Mucosa of stomach (tissue), 1 donor: ENCODE data around the gene HLA-G.

ENCODE experiments used
- H3K27me3 ChIP-seq: one replicate; pipeline ENCODE4 v1.7.0; 2013; ENCODE audit warnings: mild to moderate bottlenecking, low read length; ENCODE audit not compliant: control insufficient read depth, insufficient read depth
- H3K36me3 ChIP-seq: one replicate; pipeline ENCODE4 v1.7.0; 2013; ENCODE audit warnings: low read length; ENCODE audit not compliant: control insufficient read depth, insufficient read depth
- H3K4me1 ChIP-seq: one replicate; pipeline ENCODE4 v1.7.0; 2013; ENCODE audit warnings: mild to moderate bottlenecking, low read length; ENCODE audit not compliant: control insufficient read depth, insufficient read depth
- H3K4me3 ChIP-seq: one replicate; pipeline ENCODE4 v1.7.0; 2013; ENCODE audit warnings: low read length
- H3K9ac ChIP-seq: one replicate; pipeline ENCODE4 v1.7.0; 2013; ENCODE audit warnings: mild to moderate bottlenecking, low read length, moderate library complexity
- H3K9me3 ChIP-seq: one replicate; pipeline ENCODE4 v1.7.0; 2013; ENCODE audit warnings: mild to moderate bottlenecking, low read length, moderate library complexity; ENCODE audit not compliant: control insufficient read depth
- donor health status: Pancreatic carcinoma.

The HLA-G gene

GRCh38 chr6:29825848-29826247 lies 1.8 kb upstream of the HLA-G start:
- no peaks in the 10 kb centered on the region for H3K9me3 ChIP-seq
- peaks cover 7% of the 10 kb centered on the region for H3K4me1 ChIP-seq
- H3K9ac ChIP-seq, result no peak overlapping the region
- no peaks in the 10 kb centered on the region for H3K36me3 ChIP-seq
- peaks cover 41% of the 10 kb centered on the region for H3K27me3 ChIP-seq
- no peak overlapping the region for H3K4me3 ChIP-seq

- Histone ChIP-seq H3K4me1 (peaks cover 7% of the 10 kb centered on the region), H3K4me3 (no peak overlapping the region), H3K36me3 (no peaks in the 10 kb centered on the region), H3K9ac (no peak overlapping the region), H3K27me3 (peaks cover 41% of the 10 kb centered on the region), H3K9me3 (no peaks in the 10 kb centered on the region)
These were observed 1.4 kb upstream of the HLA-G start for GRCh38 chr6:29826271-29826670.

GRCh38 chr6:29828471-29828797 lies 809 bp downstream of the HLA-G start:
- Histone ChIP-seq H3K4me1 (peaks cover 7% of the 10 kb centered on the region), H3K9me3 (no peaks in the 10 kb centered on the region), H3K9ac (no peak overlapping the region), H3K4me3 (no peak overlapping the region), H3K36me3 (no peaks in the 10 kb centered on the region), H3K27me3 (peaks cover 54% of the 10 kb centered on the region)

GRCh38 chr6:29829766-29830165 lies 2.1 kb downstream of the HLA-G start:
- H3K4me1 ChIP-seq, result peaks cover 7% of the 10 kb centered on the region
- H3K9me3 ChIP-seq, result no peaks in the 10 kb centered on the region
- H3K27me3 ChIP-seq, result peaks cover 54% of the 10 kb centered on the region
- no peak overlapping the region for H3K4me3 ChIP-seq
- H3K9ac ChIP-seq, result no peak overlapping the region
- no peaks in the 10 kb centered on the region for H3K36me3 ChIP-seq

- H3K27me3 ChIP-seq, result peaks cover 54% of the 10 kb centered on the region
- no peak overlapping the region for H3K4me3 ChIP-seq
- H3K9me3 ChIP-seq, result no peaks in the 10 kb centered on the region
- H3K9ac ChIP-seq, result no peak overlapping the region
- no peaks in the 10 kb centered on the region for H3K36me3 ChIP-seq
- H3K4me1 ChIP-seq, result peaks cover 7% of the 10 kb centered on the region
These were observed 2.8 kb downstream of the HLA-G start for GRCh38 chr6:29830409-29830808.

DNA sequence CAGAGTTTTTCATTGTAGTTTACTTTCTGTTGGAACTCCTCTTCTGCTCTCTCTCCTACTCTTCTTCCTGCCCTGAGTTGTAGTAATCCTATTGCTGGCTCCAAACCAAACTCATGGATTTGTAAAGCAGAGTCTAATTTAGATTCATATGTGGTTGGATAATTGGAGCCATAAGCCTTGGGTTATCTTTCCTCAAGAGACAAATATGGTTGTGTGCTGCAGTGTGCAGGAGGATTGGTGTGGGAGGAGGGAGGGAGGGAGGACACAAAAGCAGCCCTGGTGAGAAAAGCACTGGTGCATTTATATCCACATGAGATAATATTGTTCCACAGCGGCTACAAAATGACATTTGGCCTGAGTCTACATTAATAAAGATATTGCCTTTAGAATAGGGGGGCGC lies 4.2 kb downstream of the HLA-G start:
- Histone ChIP-seq H3K9me3 (no peaks in the 10 kb centered on the region), H3K4me1 (peaks cover 7% of the 10 kb centered on the region), H3K36me3 (no peaks in the 10 kb centered on the region), H3K9ac (no peak overlapping the region), H3K4me3 (no peak overlapping the region), H3K27me3 (peaks cover 52% of the 10 kb centered on the region)

DNA sequence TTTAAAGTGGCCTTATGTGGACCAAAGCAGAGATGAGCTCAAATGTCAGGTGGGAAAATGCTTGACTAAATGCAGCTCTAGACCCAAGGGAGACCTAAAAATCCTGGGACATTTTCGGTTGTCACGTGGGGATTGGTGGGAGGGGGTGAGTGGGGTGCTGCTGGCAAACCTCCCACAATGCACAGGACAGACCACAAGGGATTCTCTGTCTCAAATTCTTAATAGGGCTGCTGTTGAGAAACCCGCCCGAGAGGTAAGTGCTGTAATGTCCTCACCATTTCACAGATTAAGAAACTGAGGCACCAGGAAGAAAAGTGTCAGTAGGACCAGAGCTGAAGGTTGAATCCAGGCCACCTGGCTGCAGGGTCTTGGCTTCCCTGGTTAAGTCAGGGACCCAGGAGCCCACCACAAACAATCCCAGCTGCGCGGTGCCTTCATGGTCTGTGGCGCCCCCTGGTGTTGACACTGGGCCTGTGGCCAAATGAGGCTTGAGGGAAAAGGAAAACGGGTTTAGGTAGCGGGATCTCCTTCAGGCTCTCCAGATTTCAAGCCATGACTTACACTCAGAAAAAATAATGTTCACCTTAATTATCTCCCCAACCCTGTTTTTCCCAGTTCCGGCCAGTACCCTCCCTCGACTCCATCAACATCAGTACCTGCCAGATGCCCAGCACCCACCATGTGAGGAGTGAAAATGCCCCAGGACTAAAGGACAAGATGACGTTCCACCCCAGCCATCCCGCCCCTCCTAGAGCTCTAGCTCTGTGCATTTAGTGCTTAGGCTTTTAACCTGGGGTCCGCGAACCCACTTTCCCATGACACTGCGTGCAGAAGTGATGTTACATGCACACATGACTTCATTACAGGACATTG lies 7.2 kb downstream of the HLA-G start:
- Histone ChIP-seq H3K4me3 (no peak overlapping the region), H3K4me1 (no peaks in the 10 kb centered on the region), H3K9me3 (no peaks in the 10 kb centered on the region), H3K27me3 (peaks cover 32% of the 10 kb centered on the region), H3K36me3 (no peaks in the 10 kb centered on the region), H3K9ac (no peak overlapping the region)

- Histone ChIP-seq H3K9me3 (no peaks in the 10 kb centered on the region), H3K4me3 (no peak overlapping the region), H3K27me3 (peaks cover 10% of the 10 kb centered on the region), H3K9ac (no peak overlapping the region), H3K4me1 (peaks cover 5% of the 10 kb centered on the region), H3K36me3 (no peaks in the 10 kb centered on the region)
These were observed 12.3 kb downstream of the HLA-G start for GRCh38 chr6:29839917-29840316.

GRCh38 chr6:29841030-29841429 lies 13.4 kb downstream of the HLA-G start:
- H3K27me3 ChIP-seq, result peaks cover 10% of the 10 kb centered on the region
- H3K4me1 ChIP-seq, result peaks cover 5% of the 10 kb centered on the region
- H3K9me3 ChIP-seq, result no peaks in the 10 kb centered on the region
- no peaks in the 10 kb centered on the region for H3K36me3 ChIP-seq
- no peak overlapping the region for H3K4me3 ChIP-seq
- H3K9ac ChIP-seq, result no peak overlapping the region

DNA sequence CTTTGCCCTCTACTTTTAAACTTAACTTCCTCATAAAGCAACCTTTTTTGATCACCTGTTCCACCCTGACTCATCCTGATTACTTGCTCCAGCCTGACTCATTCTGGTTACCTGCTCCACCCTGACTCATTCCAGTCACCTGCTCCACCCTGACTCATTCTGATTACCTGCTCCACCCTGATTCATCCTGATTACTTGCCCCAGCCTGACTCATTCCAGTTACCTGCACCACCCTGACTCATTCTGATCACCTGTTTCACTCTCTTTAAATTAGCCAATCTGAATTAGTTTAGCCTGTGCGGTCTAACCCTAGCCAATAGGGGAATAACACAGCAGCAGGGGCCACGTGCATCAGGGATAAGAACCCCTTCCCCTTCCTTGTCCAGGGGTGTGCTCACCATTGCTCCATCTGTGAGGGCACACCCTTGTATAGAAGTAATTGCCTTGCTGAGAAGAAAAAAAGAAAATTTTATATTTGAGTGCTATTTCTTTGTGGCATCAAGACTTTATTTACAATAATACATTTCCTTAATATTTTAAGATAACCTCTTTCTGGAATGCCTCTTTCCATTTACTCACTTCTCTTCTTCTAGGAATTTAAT lies 17.9 kb downstream of the HLA-G start:
- Histone ChIP-seq H3K36me3 (no peaks in the 10 kb centered on the region), H3K4me1 (peaks cover 5% of the 10 kb centered on the region), H3K9ac (no peak overlapping the region), H3K27me3 (peaks cover 6% of the 10 kb centered on the region), H3K9me3 (no peaks in the 10 kb centered on the region), H3K4me3 (no peak overlapping the region)

DNA sequence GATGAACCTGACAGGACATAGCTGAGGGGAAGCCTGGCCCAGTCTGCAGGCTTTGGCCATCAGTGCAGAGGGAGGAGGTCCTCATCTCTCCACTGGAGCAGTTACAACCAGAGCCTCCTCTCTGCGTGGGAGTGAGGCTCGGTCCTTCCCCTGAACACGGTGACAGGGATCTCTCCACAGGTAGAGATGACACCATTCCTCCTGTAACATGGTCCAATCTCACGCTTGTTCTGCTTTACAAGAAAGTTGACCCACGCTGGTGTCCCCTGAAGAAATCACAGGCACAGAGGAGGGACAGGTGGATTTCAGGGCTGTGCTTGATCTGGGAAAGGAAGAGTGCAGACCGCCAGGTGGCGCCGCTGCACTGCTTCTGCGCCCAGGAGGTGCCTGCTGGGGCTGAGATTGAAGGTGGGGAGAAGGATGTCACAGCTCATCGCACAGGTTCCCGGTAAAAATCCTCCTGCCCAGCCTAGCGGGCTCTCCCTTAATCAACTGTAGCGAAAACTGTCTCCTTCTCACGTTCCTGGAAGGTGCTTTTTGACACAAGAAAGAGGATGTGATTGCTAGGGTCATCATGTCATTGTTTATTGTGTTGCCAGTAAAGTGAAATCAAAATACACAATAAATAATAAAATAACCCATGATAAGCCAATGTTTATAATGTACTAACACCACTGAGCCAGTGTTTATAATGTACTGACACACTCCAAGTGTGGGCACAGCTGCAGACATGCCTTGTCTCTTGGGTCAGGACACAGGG lies 20.4 kb downstream of the HLA-G start:
- no peak overlapping the region for H3K4me3 ChIP-seq
- peaks cover 17% of the 10 kb centered on the region for H3K27me3 ChIP-seq
- no peaks in the 10 kb centered on the region for H3K36me3 ChIP-seq
- no peaks in the 10 kb centered on the region for H3K9me3 ChIP-seq
- H3K9ac ChIP-seq, result no peak overlapping the region
- peaks cover 5% of the 10 kb centered on the region for H3K4me1 ChIP-seq

- no peak overlapping the region for H3K4me3 ChIP-seq
- H3K9me3 ChIP-seq, result no peaks in the 10 kb centered on the region
- no peak overlapping the region for H3K9ac ChIP-seq
- H3K27me3 ChIP-seq, result peaks cover 17% of the 10 kb centered on the region
- H3K4me1 ChIP-seq, result no peaks in the 10 kb centered on the region
- no peaks in the 10 kb centered on the region for H3K36me3 ChIP-seq
These were observed 22.5 kb downstream of the HLA-G start for GRCh38 chr6:29850011-29850553.
